DND-41 (cell line): ENCODE data around the gene NFKB1.

Experiments used
- ATAC-seq: fragments of 200-7000 bp; cut with Tn5 transposase; 3 replicates; pipeline ENCODE4 v1.9.1; 2021; ENCODE audit warnings: low read depth; ENCODE audit not compliant: insufficient read depth
- DNase-seq: peaks from one replicate; pipeline ENCODE4 v3.0.0-alpha.2; 2020
- H2AFZ ChIP-seq: 2 replicates; pipeline ENCODE4 v1.6.0; 2012; ENCODE audit warnings: low read depth, low read length
- H3K27ac ChIP-seq: 2 replicates; pipeline ENCODE4 v1.5.1; 2012; ENCODE audit warnings: low read length, inconsistent platforms
- H3K27me3 ChIP-seq: fragments of 200-600 bp; sonication (generic); 2 replicates; pipeline ENCODE4 v1.6.0; 2012; ENCODE audit warnings: low read length, mild to moderate bottlenecking, inconsistent platforms; ENCODE audit not compliant: insufficient read depth, poor library complexity
- H3K36me3 ChIP-seq: 2 replicates; pipeline ENCODE4 v1.5.1; 2012; ENCODE audit warnings: low read length, inconsistent platforms; ENCODE audit not compliant: insufficient read depth
- H3K4me1 ChIP-seq: 2 replicates; pipeline ENCODE4 v1.5.1; 2012; ENCODE audit warnings: mild to moderate bottlenecking, low read length; ENCODE audit not compliant: insufficient read depth
- H3K4me2 ChIP-seq: 2 replicates; pipeline ENCODE4 v1.6.0; 2012; ENCODE audit warnings: mild to moderate bottlenecking, moderate library complexity, low read length, inconsistent platforms; ENCODE audit not compliant: insufficient read depth
- H3K4me3 ChIP-seq, 2 experiments: fragments of 200-600 bp in 1 of 2; shearing (Covaris generic) in 1 of 2; 2 replicates each; pipeline ENCODE4 v1.5.1; 2012 to 2016; ENCODE audit warnings: inconsistent platforms in 2 of 2, low read length in 2 of 2, mild to moderate bottlenecking in 2 of 2, low read depth in 1 of 2, moderate library complexity in 1 of 2
- H3K79me2 ChIP-seq: 2 replicates; pipeline ENCODE4 v1.6.0; 2012; ENCODE audit warnings: low read length, inconsistent platforms; ENCODE audit not compliant: insufficient read depth
- H3K9ac ChIP-seq: 2 replicates; pipeline ENCODE4 v1.6.0; 2012; ENCODE audit warnings: low read depth, mild to moderate bottlenecking, inconsistent platforms, low read length, moderate library complexity
- H3K9me3 ChIP-seq: 2 replicates; pipeline ENCODE4 v1.5.1; 2012; ENCODE audit warnings: low read length, moderate library complexity, mild to moderate bottlenecking, inconsistent platforms; ENCODE audit not compliant: insufficient read depth, severe bottlenecking
- H4K20me1 ChIP-seq: 2 replicates; pipeline ENCODE4 v1.6.0; 2012; ENCODE audit warnings: low read length; ENCODE audit not compliant: insufficient read depth
- EZH2 ChIP-seq: IDR thresholded peaks from 3 replicates; pipeline ENCODE4 v1.6.1; 2012; ENCODE audit warnings: borderline replicate concordance, low read depth, mild to moderate bottlenecking, moderate library complexity, low read length, inconsistent platforms; ENCODE audit not compliant: severe bottlenecking
- TF ChIP-seq, protein P1 (sequence below): IDR thresholded peaks from 2 replicates; pipeline ENCODE4 v1.5.1; 2012; ENCODE audit warnings: borderline replicate concordance, low read length, moderate library complexity, mild to moderate bottlenecking; ENCODE audit not compliant: poor library complexity, severe bottlenecking; ENCODE audit errors: extremely low read depth

Gene NFKB1

DNA sequence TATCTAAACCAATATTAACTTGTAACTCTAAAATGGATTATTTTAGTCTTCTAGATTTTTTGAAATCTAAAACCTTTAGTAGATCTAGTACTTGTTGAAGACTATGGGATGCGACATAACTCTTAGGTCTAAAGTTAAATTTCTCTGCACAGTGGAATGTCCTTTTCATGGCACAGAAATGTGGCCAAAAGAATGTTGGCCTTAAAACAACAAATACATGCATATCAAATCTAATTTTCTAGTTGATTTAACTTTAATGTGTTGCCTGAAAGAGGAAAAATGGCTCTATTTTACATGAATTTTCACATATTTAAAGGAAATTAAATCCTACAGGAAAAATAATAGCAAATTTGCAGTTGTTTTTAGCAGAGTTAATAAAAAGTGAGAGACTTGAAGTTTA is 30.3 kb downstream of the NFKB1 start:
- no peaks in the 10 kb centered on the region for H3K27me3 ChIP-seq
- H3K36me3 ChIP-seq: peaks cover 3% of the 10 kb centered on the region; the same call in 1 of the 2 replicates
- H3K9ac ChIP-seq: no peak overlapping the region
- H3K79me2 ChIP-seq: 0 out of 2 replicates have a peak, but pooled peaks cover 2% of the 10 kb centered on the region
- DNase-seq: no peak
- H4K20me1 ChIP-seq: no peaks in the 10 kb centered on the region
- no peak for ATAC-seq
- H3K4me1 ChIP-seq: no peaks in the 10 kb centered on the region
- no peak overlapping the region for H2AFZ ChIP-seq
- no peaks in the 10 kb centered on the region for H3K9me3 ChIP-seq
- H3K4me3 ChIP-seq: no peak overlapping the region
- TF ChIP-seq EZH2: no peak
- TF ChIP-seq, protein P1, sequence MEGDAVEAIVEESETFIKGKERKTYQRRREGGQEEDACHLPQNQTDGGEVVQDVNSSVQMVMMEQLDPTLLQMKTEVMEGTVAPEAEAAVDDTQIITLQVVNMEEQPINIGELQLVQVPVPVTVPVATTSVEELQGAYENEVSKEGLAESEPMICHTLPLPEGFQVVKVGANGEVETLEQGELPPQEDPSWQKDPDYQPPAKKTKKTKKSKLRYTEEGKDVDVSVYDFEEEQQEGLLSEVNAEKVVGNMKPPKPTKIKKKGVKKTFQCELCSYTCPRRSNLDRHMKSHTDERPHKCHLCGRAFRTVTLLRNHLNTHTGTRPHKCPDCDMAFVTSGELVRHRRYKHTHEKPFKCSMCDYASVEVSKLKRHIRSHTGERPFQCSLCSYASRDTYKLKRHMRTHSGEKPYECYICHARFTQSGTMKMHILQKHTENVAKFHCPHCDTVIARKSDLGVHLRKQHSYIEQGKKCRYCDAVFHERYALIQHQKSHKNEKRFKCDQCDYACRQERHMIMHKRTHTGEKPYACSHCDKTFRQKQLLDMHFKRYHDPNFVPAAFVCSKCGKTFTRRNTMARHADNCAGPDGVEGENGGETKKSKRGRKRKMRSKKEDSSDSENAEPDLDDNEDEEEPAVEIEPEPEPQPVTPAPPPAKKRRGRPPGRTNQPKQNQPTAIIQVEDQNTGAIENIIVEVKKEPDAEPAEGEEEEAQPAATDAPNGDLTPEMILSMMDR: no peak
- H3K4me2 ChIP-seq: no peak overlapping the region
- H3K27ac ChIP-seq: no peak overlapping the region

DNA sequence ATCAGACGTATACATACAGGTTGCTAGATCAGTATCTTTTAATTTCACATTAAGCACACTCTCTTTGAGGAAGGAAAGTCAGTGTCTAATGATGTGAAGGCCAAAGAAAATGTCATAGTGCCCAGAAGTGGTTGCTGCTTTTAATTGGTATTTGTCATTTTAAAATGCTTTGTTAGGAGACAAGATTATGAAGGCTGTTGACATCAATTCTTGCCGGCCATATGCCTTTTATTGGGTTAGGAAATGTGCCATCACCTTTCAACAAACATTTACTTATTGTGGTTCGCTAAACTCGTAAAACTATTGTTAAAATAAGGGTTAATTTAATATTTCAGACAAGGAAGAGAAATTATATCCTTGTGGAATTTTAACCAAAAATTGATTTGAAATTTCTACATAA is 32.2 kb downstream of the NFKB1 start:
- no peaks in the 10 kb centered on the region for H3K79me2 ChIP-seq
- ATAC-seq: no peak
- no peak overlapping the region for H3K4me3 ChIP-seq
- no peak overlapping the region for H2AFZ ChIP-seq
- no peaks in the 10 kb centered on the region for H3K27me3 ChIP-seq
- H3K36me3 ChIP-seq: peaks cover 4% of the 10 kb centered on the region; the same call in 1 of the 2 replicates
- no peaks in the 10 kb centered on the region for H3K4me1 ChIP-seq
- TF ChIP-seq EZH2: no peak
- TF ChIP-seq, protein P1: no peak
- H3K9me3 ChIP-seq: no peaks in the 10 kb centered on the region
- H3K4me2 ChIP-seq: no peak overlapping the region
- H4K20me1 ChIP-seq: no peaks in the 10 kb centered on the region
- H3K27ac ChIP-seq: no peak overlapping the region
- no peak overlapping the region for H3K9ac ChIP-seq
- DNase-seq: no peak

DNA sequence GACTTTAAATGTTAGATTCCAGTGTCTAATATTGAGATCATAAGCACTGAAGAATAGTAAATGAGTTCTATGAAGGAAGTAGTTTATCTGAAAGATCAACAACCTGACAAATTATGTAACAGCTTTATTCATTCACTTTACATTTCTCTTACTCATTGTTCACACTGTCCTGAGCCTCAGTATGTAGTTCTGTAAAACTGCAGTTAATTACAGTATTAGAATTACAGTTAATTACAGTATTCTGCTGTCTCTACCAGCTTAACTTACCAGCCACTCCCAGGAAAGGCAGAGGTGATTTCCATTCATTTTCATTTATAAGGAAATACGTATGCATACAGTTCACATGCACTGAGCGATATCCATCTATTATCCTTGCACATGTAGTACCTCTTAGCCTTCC is 32.7 kb downstream of the NFKB1 start:
- ATAC-seq (no peak), DNase-seq (no peak)
- Histone ChIP-seq H3K9ac (no peak overlapping the region), H3K4me2 (no peak overlapping the region), H4K20me1 (no peaks in the 10 kb centered on the region), H3K4me3 (no peak overlapping the region), H3K4me1 (no peaks in the 10 kb centered on the region), H3K27ac (no peak overlapping the region), H3K27me3 (no peaks in the 10 kb centered on the region), H3K9me3 (no peaks in the 10 kb centered on the region), H3K79me2 (no peaks in the 10 kb centered on the region), H3K36me3 (peaks cover 6% of the 10 kb centered on the region; the same call in 1 of the 2 replicates), H2AFZ (no peak overlapping the region)
- TF ChIP-seq, protein P1: no peak
- no peak for TF ChIP-seq EZH2

DNA sequence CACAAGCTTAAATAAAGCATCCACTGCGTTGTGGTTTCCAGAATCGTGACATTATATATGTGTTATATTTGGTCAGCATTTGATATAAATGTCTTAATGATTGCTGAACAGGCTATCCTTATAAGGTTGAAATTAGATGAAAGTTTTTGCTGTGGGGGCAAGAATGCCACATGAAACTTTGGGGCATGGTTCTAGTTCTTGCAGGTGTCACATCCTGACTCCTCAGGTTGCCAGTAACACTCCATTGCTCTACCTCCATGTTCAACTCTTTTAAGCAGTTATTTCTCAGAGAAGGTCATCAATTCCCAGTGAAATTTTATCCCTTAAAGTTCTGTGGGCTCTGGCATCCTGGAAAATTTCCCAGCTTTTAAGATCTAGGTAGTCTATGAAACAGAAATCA is 33.7 kb downstream of the NFKB1 start:
- Histone ChIP-seq H3K4me1 (no peaks in the 10 kb centered on the region), H3K27ac (no peak overlapping the region), H3K36me3 (peaks cover 6% of the 10 kb centered on the region; the same call in 1 of the 2 replicates), H3K4me2 (no peak overlapping the region), H3K27me3 (no peaks in the 10 kb centered on the region), H4K20me1 (no peaks in the 10 kb centered on the region), H3K79me2 (no peaks in the 10 kb centered on the region), H3K9ac (no peak overlapping the region), H3K9me3 (no peaks in the 10 kb centered on the region), H2AFZ (no peak overlapping the region), H3K4me3 (no peak overlapping the region)
- TF ChIP-seq EZH2: no peak
- TF ChIP-seq, protein P1: no peak
- DNase-seq: no peak
- no peak for ATAC-seq
